GM18505 (cell line): ENCODE data around the gene IMPA2.

Source experiments
- ATAC-seq: cut with Tn5 transposase; IDR thresholded peaks from one replicate; pipeline ENCODE4 v1.9.1; 2021; ENCODE audit not compliant: unreplicated experiment
- POLR2A ChIP-seq: IDR thresholded peaks from 4 replicates; pipeline ENCODE4 v1.6.1; 2011; ENCODE audit warnings: borderline replicate concordance; ENCODE audit not compliant: insufficient read depth, insufficient read length; ENCODE audit errors: extremely low read depth

Gene IMPA2

GRCh38 chr18:12010187-12010802, 29.0 kb downstream of the IMPA2 start:
- TF ChIP-seq POLR2A, result no peak
- no peak for ATAC-seq

GRCh38 chr18:12011199-12011956, 30.1 kb downstream of the IMPA2 start:
- no peak for ATAC-seq
- no peak for TF ChIP-seq POLR2A

- no peak for ATAC-seq
- TF ChIP-seq POLR2A, result no peak
Measured at GRCh38 chr18:12011957-12012549, 30.7 kb downstream of the IMPA2 start.

- no peak for TF ChIP-seq POLR2A
Measured at GRCh38 chr18:12012697-12013096, 31.4 kb downstream of the IMPA2 start.

GRCh38 chr18:12013186-12013916, 32.0 kb downstream of the IMPA2 start:
- no peak for ATAC-seq

More at GRCh38 chr18:12012697-12013096, 31.4 kb downstream of the IMPA2 start:
- no peak for ATAC-seq

GRCh38 chr18:12014086-12014485, 32.8 kb downstream of the IMPA2 start:
- TF ChIP-seq POLR2A, result no peak
- no peak for ATAC-seq

More at GRCh38 chr18:12013186-12013916, 32.0 kb downstream of the IMPA2 start:
- TF ChIP-seq POLR2A, result no peak

GRCh38 chr18:12014521-12015415, 33.5 kb downstream of the IMPA2 start:
- TF ChIP-seq POLR2A, result no peak
- ATAC-seq, result no peak

- TF ChIP-seq POLR2A, result no peak
Measured at GRCh38 chr18:12015416-12016062, 34.2 kb downstream of the IMPA2 start.

GRCh38 chr18:12017081-12017480, 35.8 kb downstream of the IMPA2 start:
- no peak for TF ChIP-seq POLR2A
- ATAC-seq, result no peak

More at GRCh38 chr18:12015416-12016062, 34.2 kb downstream of the IMPA2 start:
- ATAC-seq, result no peak

GRCh38 chr18:12018861-12019260, 37.6 kb downstream of the IMPA2 start:
- ATAC-seq, result no peak
- no peak for TF ChIP-seq POLR2A

- ATAC-seq, result no peak
- TF ChIP-seq POLR2A, result no peak
Measured at GRCh38 chr18:12021077-12021476, 39.8 kb downstream of the IMPA2 start.

- TF ChIP-seq POLR2A, result no peak
- no peak for ATAC-seq
Measured at GRCh38 chr18:12021596-12021995, 40.3 kb downstream of the IMPA2 start.

- no peak for ATAC-seq
Measured at GRCh38 chr18:12023375-12023774, 42.1 kb downstream of the IMPA2 start.

GRCh38 chr18:12026562-12026961, 45.3 kb downstream of the IMPA2 start:
- ATAC-seq, result no peak
- no peak for TF ChIP-seq POLR2A

More at GRCh38 chr18:12023375-12023774, 42.1 kb downstream of the IMPA2 start:
- no peak for TF ChIP-seq POLR2A
